GM19025 (cell line): ENCODE data around the gene STAB2.

Experiments used
- ATAC-seq: cut with Tn5 transposase; IDR thresholded peaks from one replicate; pipeline ENCODE4 v1.9.1; 2021; ENCODE audit warnings: mild to moderate bottlenecking, low read depth, moderate library complexity; ENCODE audit not compliant: unreplicated experiment

STAB2 gene

GRCh38 chr12:103735291-103735690 lies 148.2 kb downstream of the STAB2 start:
- no peak for ATAC-seq

GRCh38 chr12:103736572-103736971 lies 149.5 kb downstream of the STAB2 start:
- ATAC-seq, result no peak

GRCh38 chr12:103737881-103738280 lies 150.8 kb downstream of the STAB2 start:
- no peak for ATAC-seq

GRCh38 chr12:103742349-103742932 lies 155.4 kb downstream of the STAB2 start:
- no peak for ATAC-seq

- ATAC-seq, result no peak
Observed at GRCh38 chr12:103743788-103744187, 156.7 kb downstream of the STAB2 start.

- no peak for ATAC-seq
Observed at GRCh38 chr12:103745962-103746361, 158.9 kb downstream of the STAB2 start.

GRCh38 chr12:103748002-103748401 lies 160.9 kb downstream of the STAB2 start:
- ATAC-seq, result no peak

- no peak for ATAC-seq
Observed at GRCh38 chr12:103748875-103749274, 161.8 kb downstream of the STAB2 start.

GRCh38 chr12:103751171-103751570 lies 164.1 kb downstream of the STAB2 start:
- no peak for ATAC-seq

- no peak for ATAC-seq
Observed at GRCh38 chr12:103751600-103751999, 164.5 kb downstream of the STAB2 start.

- ATAC-seq, result no peak
Observed at GRCh38 chr12:103755425-103755824, 168.4 kb downstream of the STAB2 start.

- no peak for ATAC-seq
Observed at GRCh38 chr12:103756443-103756842, 169.4 kb downstream of the STAB2 start.

GRCh38 chr12:103757248-103757647 lies 170.2 kb downstream of the STAB2 start:
- no peak for ATAC-seq

- no peak for ATAC-seq
Observed at GRCh38 chr12:103758310-103759089, 171.4 kb downstream of the STAB2 start.

- ATAC-seq, result no peak
Observed at GRCh38 chr12:103762473-103762872, 175.4 kb downstream of the STAB2 start.

GRCh38 chr12:103765322-103765721 lies 178.2 kb downstream of the STAB2 start:
- no peak for ATAC-seq

GRCh38 chr12:103766028-103766427 lies 179.0 kb downstream of the STAB2 start:
- no peak for ATAC-seq

GRCh38 chr12:103768467-103769123 lies 181.5 kb downstream of the STAB2 start:
- ATAC-seq, result no peak

- ATAC-seq, result no peak
Observed at GRCh38 chr12:103769240-103769945, 182.3 kb downstream of the STAB2 start.

- ATAC-seq, result no peak
Observed at GRCh38 chr12:103771466-103771865, 184.4 kb downstream of the STAB2 start.
